Naive thymus-derived CD8-positive, alpha-beta T cell (primary cell): Measurements from ENCODE around the gene MEST. TPM values are rescaled to one million over a fixed set of nuclear protein-coding genes. Genes with fewer than 3 reads are reported as not detected.
A peak's percentile ranks its signal among the peaks of the same experiment; 100 is the strongest.

Experiments
- ATAC-seq, 2 donors: fragments of 150-1000 bp; cut with Tn5 transposase in 1 of 2; sonication (Bioruptor Pico), chemical (Tn5 transposase) in 1 of 2; 1 replicate in 1 of 2; 2 replicates in 1 of 2; pipeline ENCODE4 v1.10.0; 2021; ENCODE audit warnings: mild to moderate bottlenecking in 2 of 2, moderate library complexity in 2 of 2
- POLR2A ChIA-PET: fragments of 350-600 bp; sonication (Branson Sonifier 250); formaldehyde crosslinking; loops from one replicate; lab custom pipeline; 2021; ENCODE audit warnings: antibody characterized with exemption; lab: Charles Lee
- DNase-seq, 10 donors: peaks; one replicate each; pipeline versions ENCODE4 v3.0.0 to v3.0.0-alpha.2; 2020 to 2022
- H3K27ac Mint-ChIP-seq, 10 donors: one replicate each; pipeline ENCODE4 v1.8.0; 2020 to 2022; ENCODE audit warnings: mild to moderate bottlenecking in 10 of 10, mixed read lengths in 10 of 10, moderate library complexity in 4 of 10, inconsistent platforms in 1 of 10
- H3K27me3 Mint-ChIP-seq, 5 donors: one replicate each; pipeline ENCODE4 v1.8.0; 2021 to 2022; ENCODE audit warnings: mixed read lengths in 5 of 5
- H3K36me3 Mint-ChIP-seq, 3 donors: one replicate each; pipeline ENCODE4 v1.8.0; 2020 to 2022; ENCODE audit warnings: mixed read lengths in 3 of 3, mild to moderate bottlenecking in 2 of 3, inconsistent platforms in 1 of 3
- H3K4me1 Mint-ChIP-seq, 4 donors: one replicate each; pipeline ENCODE4 v1.8.0; 2021 to 2022; ENCODE audit warnings: mixed read lengths in 4 of 4
- H3K4me3 Mint-ChIP-seq, 10 donors: one replicate each; pipeline ENCODE4 v1.8.0; 2020 to 2022; ENCODE audit warnings: mild to moderate bottlenecking in 10 of 10, mixed read lengths in 10 of 10, moderate library complexity in 6 of 10, inconsistent platforms in 1 of 10
- H3K9me3 Mint-ChIP-seq, 9 donors: one replicate each; pipeline ENCODE4 v1.8.0; 2020 to 2022; ENCODE audit warnings: mixed read lengths in 9 of 9, mild to moderate bottlenecking in 3 of 9, inconsistent platforms in 1 of 9, moderate library complexity in 1 of 9
- polyA plus RNA-seq, 3 donors: library from polyadenylated mRNA; unstranded; fragments of 300-500 nt; fragmentation: Illumina TruSeq; gene quantifications; one replicate each; pipeline ENCODE4 v1.2.3, GENCODE V29; 2021
- total RNA-seq, 8 experiments: library from RNA in 2 of 8; stranded (reverse) in 2 of 8; gene quantifications; one replicate each; pipeline ENCODE4 v1.2.3 and lab custom pipeline; 2021 to 2026

The MEST gene
- total and polyA plus RNA-seq, 5 experiments from 2014 or later = 15.9 to 57.4 (median 27.6) TPM

- Mint-ChIP-seq H3K4me1 (peaks cover 24 to 44% (median 35%) of the 10 kb centered on the region in 4 donors), H3K27me3 (peaks cover 0 to 23% (median 0%) of the 10 kb centered on the region in 5 donors), H3K4me3 (peak overlapping the region; percentile 89 to 96 (median 93)), H3K9me3 (no peaks in the 10 kb centered on the region), H3K36me3 (no peaks in the 10 kb centered on the region), H3K27ac (peak overlapping the region in 9 of 10 donors; percentile 16 to 94 (median 84))
- DNase-seq (no peak), ATAC-seq (no peak)
- POLR2A ChIA-PET = interaction anchor here (0.7 kb wide), 1 partner anchor 347 kb away, joined by 4 read pairs; no protein-coding TSS in a partner anchor
These were observed 6.2 kb upstream of the MEST start for GRCh38 chr7:130485734-130486113.

- H3K36me3 Mint-ChIP-seq = no peaks in the 10 kb centered on the region
- peaks cover 0 to 26% (median 0%) of the 10 kb centered on the region in 5 donors for H3K27me3 Mint-ChIP-seq
- POLR2A ChIA-PET = interaction anchor here (0.7 to 1.3 kb wide), 6 partner anchors 21 to 726 kb away, joined by 3 to 4 read pairs (median 3); partner anchors contain the start of gene TMEM209
- H3K27ac Mint-ChIP-seq = peak overlapping the region; percentile 42 to 95 (median 83)
- H3K9me3 Mint-ChIP-seq = no peaks in the 10 kb centered on the region
- peak overlapping the region; percentile 89 to 96 (median 93) for H3K4me3 Mint-ChIP-seq
- ATAC-seq = peak; percentile 78 to 82
- peaks cover 28 to 50% (median 39%) of the 10 kb centered on the region in 4 donors for H3K4me1 Mint-ChIP-seq
- DNase-seq = peak; percentile 48 to 83 (median 62)
These were observed 5.6 kb upstream of the MEST start for GRCh38 chr7:130486114-130486953.

- H3K27me3 Mint-ChIP-seq = peaks cover 0 to 26% (median 0%) of the 10 kb centered on the region in 5 donors
- no peaks in the 10 kb centered on the region for H3K9me3 Mint-ChIP-seq
- peaks cover 32 to 51% (median 41%) of the 10 kb centered on the region in 4 donors for H3K4me1 Mint-ChIP-seq
- ATAC-seq (no peak), DNase-seq (no peak)
- POLR2A ChIA-PET = interaction anchor here (0.7 to 1.3 kb wide), 6 partner anchors 20 to 725 kb away, joined by 3 to 4 read pairs (median 3); partner anchors contain the start of gene TMEM209
- H3K27ac Mint-ChIP-seq = peak overlapping the region in 9 of 10 donors; percentile 23 to 94 (median 80)
- H3K36me3 Mint-ChIP-seq = no peaks in the 10 kb centered on the region
- peak overlapping the region; percentile 89 to 96 (median 93) for H3K4me3 Mint-ChIP-seq
These were observed 4.9 kb upstream of the MEST start for GRCh38 chr7:130486954-130487436.

DNA sequence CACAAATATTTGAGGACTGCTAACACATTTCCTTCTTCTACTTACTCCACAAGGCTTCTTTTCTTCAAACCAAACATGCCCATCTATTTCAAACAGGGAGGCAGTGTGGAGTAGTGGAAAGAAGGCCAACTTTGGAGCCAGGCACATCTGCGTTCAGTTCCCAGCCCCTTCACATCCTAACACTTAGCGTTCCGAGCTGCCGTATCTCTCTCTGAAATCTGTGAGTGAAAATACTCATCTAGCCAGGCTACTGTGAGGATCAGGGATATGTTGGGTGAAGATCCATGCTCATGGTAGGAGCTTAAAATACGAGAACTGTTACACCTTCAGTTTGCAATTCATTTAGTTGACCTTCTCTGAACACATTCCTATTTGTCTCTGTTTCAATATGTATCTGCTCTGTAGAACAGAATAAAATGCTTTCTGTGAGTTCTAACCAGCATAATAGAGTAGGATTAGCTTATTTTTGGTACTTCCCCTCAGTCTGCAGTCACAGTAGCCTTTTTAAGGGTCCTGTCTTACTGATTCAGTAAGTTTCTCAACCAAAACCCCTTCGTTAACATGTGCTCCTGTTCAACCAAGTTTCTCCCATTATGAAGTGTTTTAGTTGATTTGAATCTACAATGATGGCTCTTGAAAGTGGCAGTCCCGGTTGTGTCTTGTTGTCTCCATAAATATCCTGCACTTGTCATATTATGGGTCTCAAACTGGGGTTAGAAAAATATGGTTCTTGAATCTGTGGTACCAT, 3.3 kb upstream of the MEST start:
- ATAC-seq = no peak
- Mint-ChIP-seq H3K36me3 (no peaks in the 10 kb centered on the region), H3K27me3 (peaks cover 0 to 30% (median 0%) of the 10 kb centered on the region in 5 donors)

GRCh38 chr7:130489140-130489983, 2.5 kb upstream of the MEST start:
- ATAC-seq (no peak), DNase-seq (no peak)
- Mint-ChIP-seq H3K4me1 (peaks cover 43 to 65% (median 52%) of the 10 kb centered on the region in 4 donors), H3K36me3 (no peaks in the 10 kb centered on the region), H3K27me3 (peaks cover 0 to 31% (median 0%) of the 10 kb centered on the region in 5 donors), H3K27ac (peak overlapping the region in 7 of 10 donors; percentile 3 to 72 (median 12)), H3K9me3 (peaks cover 0 to 2% (median 0%) of the 10 kb centered on the region in 9 donors), H3K4me3 (no peak overlapping the region)
- POLR2A ChIA-PET = no interaction called here

More for the DNA sequence above, 3.3 kb upstream of the MEST start:
- DNase-seq = no peak
- Mint-ChIP-seq H3K9me3 (peaks cover 0 to 2% (median 0%) of the 10 kb centered on the region in 9 donors), H3K4me1 (peaks cover 39 to 59% (median 48%) of the 10 kb centered on the region in 4 donors), H3K27ac (peak overlapping the region in 5 of 10 donors; percentile 3 to 61 (median 13)), H3K4me3 (peak overlapping the region in 6 of 10 donors; percentile 2 to 70 (median 26))
- POLR2A ChIA-PET = no interaction called here

DNA sequence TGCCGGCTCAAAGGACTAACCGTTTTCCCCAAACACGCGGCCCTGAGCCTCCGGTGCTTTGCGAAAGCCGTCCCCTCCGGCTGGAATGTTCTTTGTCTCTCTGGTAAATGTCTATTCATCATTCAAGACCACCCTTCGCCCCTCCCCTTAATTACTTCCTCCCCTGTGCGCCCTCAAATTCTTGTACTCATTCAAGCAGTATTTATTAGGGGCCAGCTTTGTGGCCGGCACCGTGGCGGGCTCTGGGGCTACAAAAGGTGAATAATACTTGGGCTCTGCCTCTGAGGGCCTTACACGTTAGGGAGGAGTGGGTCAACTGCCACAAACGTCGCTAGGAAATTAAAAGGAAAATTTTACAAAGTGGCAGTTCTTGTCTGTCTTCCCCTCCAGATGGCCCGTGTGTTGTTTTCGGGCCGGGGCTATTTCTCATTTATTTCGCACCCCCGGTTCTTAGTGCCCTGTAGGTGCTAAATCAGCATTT, 1.5 kb upstream of the MEST start:
- peak overlapping the region in 3 of 10 donors; percentile 4 to 27 (median 7) for H3K27ac Mint-ChIP-seq
- POLR2A ChIA-PET = no interaction called here
- H3K36me3 Mint-ChIP-seq = peaks cover 0 to 4% (median 0%) of the 10 kb centered on the region in 3 donors
- H3K9me3 Mint-ChIP-seq = peaks cover 0 to 2% (median 0%) of the 10 kb centered on the region in 9 donors
- DNase-seq = no peak
- H3K27me3 Mint-ChIP-seq = peaks cover 0 to 24% (median 0%) of the 10 kb centered on the region in 5 donors
- peaks cover 39 to 57% (median 45%) of the 10 kb centered on the region in 4 donors for H3K4me1 Mint-ChIP-seq
- H3K4me3 Mint-ChIP-seq = peak overlapping the region in 7 of 10 donors; percentile 47 to 90 (median 78)
- ATAC-seq = no peak

GRCh38 chr7:130490888-130491804, 739 bp upstream of the MEST start:
- Mint-ChIP-seq H3K27ac (peak overlapping the region in 6 of 10 donors; percentile 24 to 85 (median 48)), H3K27me3 (peaks cover 0 to 20% (median 0%) of the 10 kb centered on the region in 5 donors), H3K4me3 (peak overlapping the region; percentile 76 to 90 (median 82)), H3K4me1 (peaks cover 31 to 49% (median 38%) of the 10 kb centered on the region in 4 donors), H3K9me3 (peaks cover 0 to 2% (median 0%) of the 10 kb centered on the region in 9 donors), H3K36me3 (peaks cover 0 to 8% (median 0%) of the 10 kb centered on the region in 3 donors)
- DNase-seq = peak in 9 of 10 donors; percentile 23 to 67 (median 57)
- peak; percentile 41 to 55 for ATAC-seq
- POLR2A ChIA-PET = no interaction called here

DNA sequence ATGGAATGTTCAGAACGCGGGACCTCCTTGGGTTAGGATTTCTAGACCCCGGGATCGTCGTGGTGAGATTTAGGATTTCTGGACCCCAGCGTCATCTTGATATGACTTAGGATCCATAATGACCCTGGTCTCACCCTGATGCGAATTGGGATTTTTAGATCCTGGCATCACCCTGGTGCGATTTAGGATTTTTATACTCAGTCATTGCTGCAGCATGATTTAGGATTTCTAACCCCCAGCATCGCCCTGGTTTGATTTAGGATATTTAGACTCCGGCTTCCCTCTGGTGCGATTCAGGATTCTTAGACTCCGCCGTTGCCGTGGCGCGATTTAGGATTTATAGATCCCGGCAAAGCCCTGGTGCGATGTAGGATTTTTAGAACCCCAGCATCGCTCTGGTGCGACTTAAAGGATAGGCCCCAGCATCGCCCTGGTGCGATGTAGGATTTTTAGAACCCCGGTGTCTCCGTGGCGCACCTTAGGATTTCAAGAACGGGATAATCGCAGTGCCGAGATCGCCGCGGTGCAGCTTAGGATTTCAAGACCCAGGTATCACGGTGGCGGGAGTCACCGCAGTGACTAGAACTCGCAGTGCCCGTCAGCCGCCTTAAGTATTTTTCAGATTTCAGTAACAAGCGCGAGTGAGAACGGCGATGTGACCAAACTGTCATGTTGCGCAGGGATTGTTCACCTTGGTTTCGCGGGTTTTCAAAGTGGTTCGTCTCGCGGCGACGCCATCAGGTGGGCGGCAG, 814 bp downstream of the MEST start:
- peak overlapping the region; percentile 71 to 91 (median 81) for H3K4me3 Mint-ChIP-seq
- peak overlapping the region in 5 of 10 donors; percentile 15 to 69 (median 45) for H3K27ac Mint-ChIP-seq
- H3K36me3 Mint-ChIP-seq = peaks cover 0 to 19% (median 0%) of the 10 kb centered on the region in 3 donors
- peaks cover 0 to 20% (median 0%) of the 10 kb centered on the region in 5 donors for H3K27me3 Mint-ChIP-seq
- POLR2A ChIA-PET = interaction anchor here (1.2 kb wide), 1 partner anchor 287 kb away, joined by 3 read pairs; no protein-coding TSS in a partner anchor
- peak in 1 of 2 donors; percentile 12 for ATAC-seq
- H3K9me3 Mint-ChIP-seq = peaks cover 0 to 2% (median 0%) of the 10 kb centered on the region in 9 donors
- peaks cover 22 to 34% (median 29%) of the 10 kb centered on the region in 4 donors for H3K4me1 Mint-ChIP-seq
- DNase-seq = peak in 2 of 10 donors; percentile 16 to 23

GRCh38 chr7:130493275-130493873, 1.5 kb downstream of the MEST start:
- peak overlapping the region; percentile 71 to 91 (median 81) for H3K4me3 Mint-ChIP-seq
- POLR2A ChIA-PET = interaction anchor here (1.2 kb wide), 1 partner anchor 287 kb away, joined by 3 read pairs; no protein-coding TSS in a partner anchor
- peaks cover 0 to 26% (median 4%) of the 10 kb centered on the region in 3 donors for H3K36me3 Mint-ChIP-seq
- ATAC-seq (no peak), DNase-seq (no peak)
- H3K27ac Mint-ChIP-seq = peak overlapping the region in 4 of 10 donors; percentile 12 to 69 (median 36)
- H3K4me1 Mint-ChIP-seq = peaks cover 22 to 29% (median 26%) of the 10 kb centered on the region in 4 donors
- peaks cover 0 to 20% (median 0%) of the 10 kb centered on the region in 5 donors for H3K27me3 Mint-ChIP-seq
- peaks cover 0 to 2% (median 0%) of the 10 kb centered on the region in 9 donors for H3K9me3 Mint-ChIP-seq
